HepG2 (cell line): ENCODE data around the gene SSBP2. TPM values are rescaled to one million over a fixed set of nuclear protein-coding genes. Genes with fewer than 3 reads are reported as not detected.

Experiments
- ATAC-seq: fragments of 200-7000 bp; cut with Tn5 transposase; 3 replicates; pipeline ENCODE4 v1.9.1; 2020; ENCODE audit warnings: mild to moderate bottlenecking, moderate library complexity
- BruUV-seq: library from RNA; stranded (reverse); fragments of 400-500 nt; replicated peaks from 2 replicates; lab custom pipeline; 2021; lab: Mats Ljungman, UMichigan
- CTCF ChIA-PET: fragments of 300-600 bp; formaldehyde crosslinking; extraction: SDS; loops from one replicate; lab custom pipeline; 2021; ENCODE audit warnings: low total read pairs, inconsistent platforms, low intra/inter-chr PET ratio; lab: Yijun Ruan, JAX
- POLR2A ChIA-PET: fragments of 350-600 bp; sonication (Branson Sonifier 250); formaldehyde crosslinking; loops from one replicate; lab custom pipeline; 2020; ENCODE audit warnings: antibody characterized with exemption, inconsistent platforms; lab: Yijun Ruan, JAX
- DNase-seq: peaks from one replicate; pipeline ENCODE4 v3.0.0-alpha.2; 2015; ENCODE audit warnings: low spot score
- FAIRE-seq: peaks from 3 replicates; lab custom pipeline; 2011; peaks lifted over from hg19 to GRCh38; lab: Jason Lieb, UNC
- H2AFZ ChIP-seq: one replicate; pipeline ENCODE4 v1.6.1; 2011; ENCODE audit warnings: low read length, inconsistent platforms
- H3K27ac ChIP-seq: fragments of 300-600 bp; 3 replicates; pipeline ENCODE4 v1.8.0; 2011; ENCODE audit warnings: mixed run types, mild to moderate bottlenecking, mixed read lengths, low read length, inconsistent platforms; ENCODE audit not compliant: insufficient read depth; ENCODE audit errors: extremely low read length
- H3K27me3 ChIP-seq, 2 experiments: fragments of 200-600 bp in 1 of 2; 2 replicates in 1 of 2; 3 replicates in 1 of 2; pipeline versions ENCODE4 v1.6.0 to v1.8.0; 2011; ENCODE audit warnings: low read length in 2 of 2, mild to moderate bottlenecking in 2 of 2, moderate library complexity in 2 of 2, inconsistent platforms in 1 of 2; ENCODE audit not compliant: insufficient read depth in 2 of 2, control insufficient read depth in 1 of 2
- H3K36me3 ChIP-seq, 2 experiments: fragments of 200-600 bp in 1 of 2; replicated peaks in 1 of 2; 2 replicates in 1 of 2; 3 replicates in 1 of 2; pipeline versions ENCODE4 v1.5.1 to v1.8.0; 2011; ENCODE audit warnings: low read length in 2 of 2, inconsistent platforms in 1 of 2; ENCODE audit not compliant: insufficient read depth in 2 of 2, control insufficient read depth in 1 of 2
- H3K4me1 ChIP-seq: 2 replicates; pipeline ENCODE4 v1.5.1; 2012; ENCODE audit warnings: low read length, inconsistent platforms; ENCODE audit not compliant: insufficient read depth
- H3K4me2 ChIP-seq: 2 replicates; pipeline ENCODE4 v1.6.0; 2011; ENCODE audit warnings: low read depth, low read length, inconsistent platforms
- H3K4me3 ChIP-seq, 3 experiments: fragments of 200-600 bp in 1 of 3; sonication (generic), shearing (Covaris generic) in 1 of 3; replicated peaks in 1 of 3; 2 replicates each; pipeline ENCODE4 v1.5.1; 2011 to 2016; ENCODE audit warnings: low read length in 3 of 3, inconsistent platforms in 2 of 3, low read depth in 2 of 3, mild to moderate bottlenecking in 2 of 3, control low read depth in 1 of 3, mixed read lengths in 1 of 3; ENCODE audit not compliant: insufficient read depth in 1 of 3
- H3K79me2 ChIP-seq: one replicate; pipeline ENCODE4 v1.6.1; 2011; ENCODE audit warnings: low read length, inconsistent platforms; ENCODE audit not compliant: insufficient read depth
- H3K9ac ChIP-seq: 2 replicates; pipeline ENCODE4 v1.6.0; 2011; ENCODE audit warnings: mild to moderate bottlenecking, low read depth, low read length, inconsistent platforms; ENCODE audit not compliant: insufficient read depth
- H3K9me3 ChIP-seq: 2 replicates; pipeline ENCODE4 v1.5.1; 2012; ENCODE audit warnings: mild to moderate bottlenecking, low read length
- H4K20me1 ChIP-seq: 2 replicates; pipeline ENCODE4 v1.6.0; 2011; ENCODE audit warnings: inconsistent platforms, mild to moderate bottlenecking, low read length, moderate library complexity; ENCODE audit not compliant: insufficient read depth
- CHD4 ChIP-seq: fragments of 200-600 bp; sonication (generic); IDR thresholded peaks from 2 replicates; pipeline ENCODE4 v1.7.0; 2017; ENCODE audit warnings: mild to moderate bottlenecking, low read length, borderline replicate concordance
- GTF3A ChIP-seq: sonication (generic); formaldehyde crosslinking; conservative IDR thresholded peaks from 2 replicates; pipeline ENCODE4 v1.4.0; 2020; ENCODE audit warnings: mild to moderate bottlenecking, missing genetic modification reagents
- NR2F2 ChIP-seq: IDR thresholded peaks from 2 replicates; pipeline ENCODE4 v1.6.1; 2012; ENCODE audit warnings: low read depth, inconsistent platforms, borderline replicate concordance
- RARA ChIP-seq: IDR thresholded peaks from 2 replicates; pipeline ENCODE4 v1.6.1; 2016; ENCODE audit warnings: missing genetic modification reagents, missing compliant biosample characterization
- ZNF256 ChIP-seq: sonication (generic); formaldehyde crosslinking; conservative IDR thresholded peaks from 2 replicates; pipeline ENCODE4 v1.4.0; 2020; ENCODE audit warnings: missing genetic modification reagents
- ZNF274 ChIP-seq: sonication (generic); formaldehyde crosslinking; IDR thresholded peaks from 2 replicates; pipeline ENCODE4 v1.5.1; 2020; ENCODE audit warnings: mild to moderate bottlenecking, missing genetic modification reagents
- ZNF335 ChIP-seq: sonication (generic); formaldehyde crosslinking; IDR thresholded peaks from 2 replicates; pipeline ENCODE4 v1.4.0; 2020; ENCODE audit warnings: missing genetic modification reagents
- ZNF44 ChIP-seq: sonication (generic); formaldehyde crosslinking; IDR thresholded peaks from 2 replicates; pipeline ENCODE4 v1.5.1; 2020; ENCODE audit warnings: mild to moderate bottlenecking, missing genetic modification reagents
- ZNF451 ChIP-seq: sonication (generic); formaldehyde crosslinking; IDR thresholded peaks from 2 replicates; pipeline ENCODE4 v1.5.0; 2020; ENCODE audit warnings: mild to moderate bottlenecking, missing genetic modification reagents
- ZNF709 ChIP-seq: sonication (generic); formaldehyde crosslinking; IDR thresholded peaks from 2 replicates; pipeline ENCODE4 v1.5.0; 2020; ENCODE audit warnings: mild to moderate bottlenecking, missing genetic modification reagents
- ZNF747 ChIP-seq: sonication (generic); formaldehyde crosslinking; IDR thresholded peaks from 2 replicates; pipeline ENCODE4 v1.8.1; 2023; ENCODE audit warnings: missing genetic modification reagents, mild to moderate bottlenecking, borderline replicate concordance
- ZNF891 ChIP-seq: sonication (generic); formaldehyde crosslinking; IDR thresholded peaks from 2 replicates; pipeline ENCODE4 v1.5.0; 2020; ENCODE audit warnings: mild to moderate bottlenecking, missing genetic modification reagents
- in situ Hi-C: cut with HindIII; loops from 2 replicates; pipeline ENCODE4 v1.10.0; 2017; ENCODE audit warnings: low pct_unique_long_range_greater_than_20kb; ENCODE audit not compliant: extremely low pct_ligation_motif_present
- intact Hi-C: fragments of 100-400 bp; cut with micrococcal nuclease; formaldehyde crosslinking; loops from one replicate; pipeline ENCODE4 v1.10.0; 2022; ENCODE audit not compliant: unreplicated experiment
- polyA plus RNA-seq, 8 experiments: library from polyadenylated mRNA; depleted of rRNA in 3 of 8; stranded (reverse) in 7 of 8; unstranded in 1 of 8; fragments of >200 nt; fragmentation: Illumina TruSeq in 4 of 8; extraction: Trizol in 4 of 8; gene quantifications; 2 replicates each; pipeline versions ENCODE4 v1.2.1 to v1.2.3, GENCODE V29; 2011 to 2016; ENCODE audit warnings: low read depth in 4 of 8, missing spikeins in 1 of 8, mixed read lengths in 1 of 8; ENCODE audit not compliant: insufficient read depth in 1 of 8
- total RNA-seq, 5 experiments: library from RNA; depleted of rRNA; stranded (reverse); fragments of >200 nt; fragmentation: Illumina TruSeq; extraction: Trizol; gene quantifications; 2 replicates each; pipeline ENCODE4 v1.2.3, GENCODE V29; 2016; ENCODE audit warnings: low read depth in 1 of 5
- TF ChIP-seq, protein P1 (sequence below): sonication (generic); formaldehyde crosslinking; IDR thresholded peaks from 2 replicates; pipeline ENCODE4 v1.5.0; 2020; ENCODE audit warnings: missing genetic modification reagents, mild to moderate bottlenecking, borderline replicate concordance
- TF ChIP-seq, protein P2 (sequence below): sonication (generic); formaldehyde crosslinking; IDR thresholded peaks from 2 replicates; pipeline ENCODE4 v1.4.0; 2020; ENCODE audit warnings: mild to moderate bottlenecking, missing genetic modification reagents
- TF ChIP-seq, protein P3 (sequence below): sonication (generic); formaldehyde crosslinking; IDR thresholded peaks from 2 replicates; pipeline ENCODE4 v1.4.0; 2020; ENCODE audit warnings: missing genetic modification reagents
- TF ChIP-seq, protein P4 (sequence below): fragments of 450-650 bp; IDR thresholded peaks from 2 replicates; pipeline ENCODE4 v1.6.1; 2016
- TF ChIP-seq, protein P5 (sequence below): sonication (generic); formaldehyde crosslinking; IDR thresholded peaks from 2 replicates; pipeline ENCODE4 v1.8.0; 2022; ENCODE audit warnings: mild to moderate bottlenecking, missing genetic modification reagents, moderate library complexity

The SSBP2 gene
- total and polyA plus RNA-seq, 2 of the 13 experiments (the other 11 are each of a cell fraction or from before 2014, with no cell fraction given) = 0.16 TPM; not detected in 1

DNA sequence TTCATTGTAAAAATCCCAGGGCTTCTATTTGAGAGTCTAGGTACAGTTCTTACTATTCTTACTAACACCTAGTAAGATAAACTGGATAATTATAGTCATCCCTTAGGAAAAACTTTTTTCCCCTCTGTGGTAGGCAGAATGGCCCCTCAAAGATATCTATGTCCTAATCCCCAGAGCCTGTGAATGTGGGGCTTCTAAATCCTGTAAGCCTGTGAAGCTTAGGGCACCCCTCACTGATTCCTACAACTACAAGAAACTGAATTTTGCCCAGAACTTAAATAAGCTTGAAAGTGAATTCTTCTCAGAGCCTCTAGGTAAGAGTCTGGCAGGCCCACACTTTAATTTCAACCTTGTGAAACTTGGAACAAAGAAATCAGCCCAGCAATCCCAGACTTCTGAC is 226.9 kb downstream of the SSBP2 start:
- ATAC-seq = no peak
- no peak for DNase-seq
- Histone ChIP-seq H4K20me1 (no peaks in the 10 kb centered on the region), H3K36me3 (no peaks in the 10 kb centered on the region), H3K27me3 (no peaks in the 10 kb centered on the region), H3K4me2 (no peak overlapping the region), H3K4me1 (no peaks in the 10 kb centered on the region), H2AFZ (no peak overlapping the region), H3K79me2 (no peaks in the 10 kb centered on the region), H3K9me3 (no peaks in the 10 kb centered on the region), H3K27ac (no peak overlapping the region), H3K4me3 (no peak overlapping the region), H3K9ac (no peak overlapping the region)
- TF ChIP-seq ZNF891 (CRISPR knock-in tag) = no peak
- no peak for TF ChIP-seq ZNF747 (CRISPR knock-in tag)
- no peak for TF ChIP-seq ZNF451 (CRISPR knock-in tag)
- TF ChIP-seq ZNF274 (CRISPR knock-in tag) = no peak
- no peak for TF ChIP-seq NR2F2
- TF ChIP-seq RARA = no peak
- no peak for TF ChIP-seq ZNF256
- TF ChIP-seq, protein P1, sequence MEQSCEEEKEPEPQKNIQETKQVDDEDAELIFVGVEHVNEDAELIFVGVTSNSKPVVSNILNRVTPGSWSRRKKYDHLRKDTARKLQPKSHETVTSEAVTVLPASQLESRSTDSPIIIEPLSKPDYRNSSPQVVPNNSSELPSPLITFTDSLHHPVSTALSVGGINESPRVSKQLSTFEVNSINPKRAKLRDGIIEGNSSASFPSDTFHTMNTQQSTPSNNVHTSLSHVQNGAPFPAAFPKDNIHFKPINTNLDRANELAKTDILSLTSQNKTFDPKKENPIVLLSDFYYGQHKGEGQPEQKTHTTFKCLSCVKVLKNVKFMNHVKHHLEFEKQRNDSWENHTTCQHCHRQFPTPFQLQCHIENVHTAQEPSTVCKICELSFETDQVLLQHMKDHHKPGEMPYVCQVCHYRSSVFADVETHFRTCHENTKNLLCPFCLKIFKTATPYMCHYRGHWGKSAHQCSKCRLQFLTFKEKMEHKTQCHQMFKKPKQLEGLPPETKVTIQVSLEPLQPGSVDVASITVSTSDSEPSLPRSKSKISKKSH (CRISPR knock-in tag) = no peak
- no peak for TF ChIP-seq ZNF44
- TF ChIP-seq, protein P2, sequence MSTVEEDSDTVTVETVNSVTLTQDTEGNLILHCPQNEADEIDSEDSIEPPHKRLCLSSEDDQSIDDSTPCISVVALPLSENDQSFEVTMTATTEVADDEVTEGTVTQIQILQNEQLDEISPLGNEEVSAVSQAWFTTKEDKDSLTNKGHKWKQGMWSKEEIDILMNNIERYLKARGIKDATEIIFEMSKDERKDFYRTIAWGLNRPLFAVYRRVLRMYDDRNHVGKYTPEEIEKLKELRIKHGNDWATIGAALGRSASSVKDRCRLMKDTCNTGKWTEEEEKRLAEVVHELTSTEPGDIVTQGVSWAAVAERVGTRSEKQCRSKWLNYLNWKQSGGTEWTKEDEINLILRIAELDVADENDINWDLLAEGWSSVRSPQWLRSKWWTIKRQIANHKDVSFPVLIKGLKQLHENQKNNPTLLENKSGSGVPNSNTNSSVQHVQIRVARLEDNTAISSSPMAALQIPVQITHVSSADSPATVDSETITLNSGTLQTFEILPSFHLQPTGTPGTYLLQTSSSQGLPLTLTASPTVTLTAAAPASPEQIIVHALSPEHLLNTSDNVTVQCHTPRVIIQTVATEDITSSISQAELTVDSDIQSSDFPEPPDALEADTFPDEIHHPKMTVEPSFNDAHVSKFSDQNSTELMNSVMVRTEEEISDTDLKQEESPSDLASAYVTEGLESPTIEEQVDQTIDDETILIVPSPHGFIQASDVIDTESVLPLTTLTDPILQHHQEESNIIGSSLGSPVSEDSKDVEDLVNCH (CRISPR knock-in tag) = no peak
- TF ChIP-seq ZNF335 (CRISPR knock-in tag) = no peak
- TF ChIP-seq ZNF709 (CRISPR knock-in tag) = no peak
- TF ChIP-seq, protein P3, sequence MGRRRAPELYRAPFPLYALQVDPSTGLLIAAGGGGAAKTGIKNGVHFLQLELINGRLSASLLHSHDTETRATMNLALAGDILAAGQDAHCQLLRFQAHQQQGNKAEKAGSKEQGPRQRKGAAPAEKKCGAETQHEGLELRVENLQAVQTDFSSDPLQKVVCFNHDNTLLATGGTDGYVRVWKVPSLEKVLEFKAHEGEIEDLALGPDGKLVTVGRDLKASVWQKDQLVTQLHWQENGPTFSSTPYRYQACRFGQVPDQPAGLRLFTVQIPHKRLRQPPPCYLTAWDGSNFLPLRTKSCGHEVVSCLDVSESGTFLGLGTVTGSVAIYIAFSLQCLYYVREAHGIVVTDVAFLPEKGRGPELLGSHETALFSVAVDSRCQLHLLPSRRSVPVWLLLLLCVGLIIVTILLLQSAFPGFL (CRISPR knock-in tag) = no peak
- TF ChIP-seq, protein P4, sequence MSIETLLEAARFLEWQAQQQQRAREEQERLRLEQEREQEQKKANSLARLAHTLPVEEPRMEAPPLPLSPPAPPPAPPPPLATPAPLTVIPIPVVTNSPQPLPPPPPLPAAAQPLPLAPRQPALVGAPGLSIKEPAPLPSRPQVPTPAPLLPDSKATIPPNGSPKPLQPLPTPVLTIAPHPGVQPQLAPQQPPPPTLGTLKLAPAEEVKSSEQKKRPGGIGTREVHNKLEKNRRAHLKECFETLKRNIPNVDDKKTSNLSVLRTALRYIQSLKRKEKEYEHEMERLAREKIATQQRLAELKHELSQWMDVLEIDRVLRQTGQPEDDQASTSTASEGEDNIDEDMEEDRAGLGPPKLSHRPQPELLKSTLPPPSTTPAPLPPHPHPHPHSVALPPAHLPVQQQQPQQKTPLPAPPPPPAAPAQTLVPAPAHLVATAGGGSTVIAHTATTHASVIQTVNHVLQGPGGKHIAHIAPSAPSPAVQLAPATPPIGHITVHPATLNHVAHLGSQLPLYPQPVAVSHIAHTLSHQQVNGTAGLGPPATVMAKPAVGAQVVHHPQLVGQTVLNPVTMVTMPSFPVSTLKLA = no peak
- TF ChIP-seq, protein P5, sequence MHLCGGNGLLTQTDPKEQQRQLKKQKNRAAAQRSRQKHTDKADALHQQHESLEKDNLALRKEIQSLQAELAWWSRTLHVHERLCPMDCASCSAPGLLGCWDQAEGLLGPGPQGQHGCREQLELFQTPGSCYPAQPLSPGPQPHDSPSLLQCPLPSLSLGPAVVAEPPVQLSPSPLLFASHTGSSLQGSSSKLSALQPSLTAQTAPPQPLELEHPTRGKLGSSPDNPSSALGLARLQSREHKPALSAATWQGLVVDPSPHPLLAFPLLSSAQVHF (CRISPR knock-in tag) = no peak
- no peak for TF ChIP-seq GTF3A
- no peak for TF ChIP-seq CHD4
- intact Hi-C loops (no loop called here), in situ Hi-C loops (loop anchor here (25.0 kb wide), 1 partner anchor 313 kb away; no protein-coding TSS in a partner anchor)
- CTCF ChIA-PET = no interaction called here
- BruUV-seq = no TSS peak
- FAIRE-seq = no peak
- POLR2A ChIA-PET = no interaction called here
